Effector CD4-positive, alpha-beta T cell (primary cell): ENCODE results near the gene TNFAIP8L3.

Experiments
- DNase-seq: peaks from one replicate; pipeline ENCODE4 v3.0.0-alpha.2; 2020

The TNFAIP8L3 gene

DNA sequence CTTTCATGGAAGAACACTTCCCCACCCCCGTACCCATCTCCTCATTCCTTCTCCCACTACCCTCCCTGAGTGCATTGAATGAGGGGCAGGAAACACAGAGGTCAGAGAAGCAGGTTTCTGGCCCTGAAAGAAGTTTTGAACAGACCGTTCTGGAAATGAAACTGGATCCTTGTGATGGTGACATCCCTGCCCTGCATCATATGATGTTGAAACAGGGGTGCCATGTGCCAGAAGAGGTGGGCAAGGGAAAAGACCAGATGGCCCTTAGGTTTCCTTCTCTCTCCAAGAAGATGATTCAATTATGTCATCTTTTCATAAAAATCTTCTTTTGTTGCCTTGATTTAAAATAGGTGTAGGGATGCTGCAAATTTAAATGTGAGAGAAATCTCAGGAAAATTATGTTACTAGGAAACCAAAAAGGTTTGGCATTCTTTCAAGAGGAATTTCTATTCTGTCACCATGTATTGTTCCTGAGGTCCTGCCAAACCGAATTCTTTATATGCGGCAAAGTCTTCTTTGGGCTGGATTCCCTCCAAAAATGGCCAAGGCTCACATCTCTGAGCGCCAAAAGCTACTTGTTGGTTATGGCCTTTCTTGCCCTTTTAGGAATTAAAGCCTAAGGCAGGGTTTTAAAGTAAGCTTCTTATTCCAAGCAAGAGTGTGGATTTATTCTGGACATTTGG is 19.9 kb upstream of the TNFAIP8L3 start:
- DNase-seq, result no peak

DNA sequence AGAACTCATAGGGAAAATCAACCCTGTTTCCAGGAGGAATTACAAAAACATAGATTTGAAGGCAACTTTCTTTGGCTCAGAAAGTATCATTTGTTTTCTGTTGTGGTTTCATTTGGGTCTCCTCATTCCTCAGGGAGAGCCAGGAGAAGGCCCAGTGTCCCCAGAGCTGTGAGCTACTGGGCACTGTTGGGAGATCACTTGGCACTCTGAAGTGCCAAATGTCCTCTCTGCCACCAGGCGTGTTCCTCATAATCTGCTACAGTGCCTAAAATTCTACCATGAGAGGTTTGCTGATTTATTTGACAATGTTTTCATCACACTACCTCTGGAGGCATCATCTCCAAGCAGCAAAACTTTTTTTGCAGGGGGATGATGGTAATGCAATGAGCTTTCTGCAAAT is 17.4 kb upstream of the TNFAIP8L3 start:
- DNase-seq, result no peak

DNA sequence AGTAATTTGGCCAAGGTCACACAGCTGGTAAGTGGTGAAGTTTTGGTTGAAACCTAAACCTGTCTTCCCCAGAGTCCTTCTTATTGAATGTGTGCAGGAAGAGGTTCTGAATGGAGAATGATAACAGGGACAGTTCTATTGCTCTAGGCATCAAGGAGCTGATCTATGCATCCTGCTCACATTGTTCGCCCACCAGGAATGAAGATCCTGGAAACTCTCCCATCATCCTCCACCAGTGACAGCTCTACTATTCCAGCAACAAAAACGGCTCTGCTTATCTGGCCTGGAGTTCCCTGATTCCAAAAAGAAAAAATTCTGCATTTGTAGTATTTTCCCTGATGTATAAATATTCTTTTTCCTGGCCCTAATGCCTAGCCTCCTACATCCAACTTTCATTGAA is 16.4 kb upstream of the TNFAIP8L3 start:
- no peak for DNase-seq

DNA sequence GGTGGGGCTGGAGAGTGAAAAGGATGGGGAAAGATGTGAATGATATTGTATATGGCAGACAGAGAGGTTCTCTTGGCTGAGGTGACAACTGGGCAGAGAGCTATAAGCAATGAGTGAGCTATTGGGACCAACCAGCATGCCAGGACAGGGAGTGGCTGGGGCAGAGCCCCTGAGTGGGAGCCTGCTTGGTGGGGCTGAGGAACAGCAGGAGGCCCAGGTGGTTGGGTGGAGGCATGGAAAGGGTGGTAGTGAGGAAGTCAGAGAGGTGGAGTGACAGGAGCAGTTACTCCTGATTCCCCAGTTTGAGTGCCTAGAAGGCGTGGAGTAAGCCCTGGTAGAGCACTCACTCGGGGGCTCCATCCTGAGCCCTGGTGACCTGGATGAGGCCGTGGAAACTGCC is 15.5 kb upstream of the TNFAIP8L3 start:
- no peak for DNase-seq

DNA sequence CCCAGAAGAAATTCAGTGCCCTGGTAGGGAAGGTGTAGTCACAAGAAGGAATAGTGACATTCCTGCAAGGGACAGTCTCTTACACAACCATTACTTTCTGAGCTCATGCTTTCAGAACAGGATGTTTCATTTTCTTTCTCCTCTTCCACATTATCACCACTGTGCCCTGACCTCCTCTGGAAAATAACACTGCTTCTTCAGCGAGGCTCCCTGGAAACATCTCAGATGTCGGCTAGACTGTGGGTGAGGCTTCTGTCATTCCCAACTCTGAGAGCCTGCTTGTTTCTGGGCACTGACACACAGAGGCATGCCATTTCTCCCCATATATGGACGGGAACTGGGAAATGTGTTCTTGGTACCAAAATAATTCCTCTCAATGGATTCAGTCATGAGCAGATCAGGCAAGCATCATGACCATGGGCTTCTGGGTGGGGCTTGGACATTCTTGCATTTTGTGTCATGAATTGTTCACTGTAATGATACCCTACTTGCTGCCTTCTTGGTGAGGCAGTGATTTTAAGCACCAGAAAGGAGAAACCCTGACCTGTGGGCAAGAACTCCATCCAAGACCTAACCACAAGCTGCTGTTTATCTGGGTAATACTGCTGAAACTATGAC is 14.3 kb upstream of the TNFAIP8L3 start:
- no peak for DNase-seq

DNA sequence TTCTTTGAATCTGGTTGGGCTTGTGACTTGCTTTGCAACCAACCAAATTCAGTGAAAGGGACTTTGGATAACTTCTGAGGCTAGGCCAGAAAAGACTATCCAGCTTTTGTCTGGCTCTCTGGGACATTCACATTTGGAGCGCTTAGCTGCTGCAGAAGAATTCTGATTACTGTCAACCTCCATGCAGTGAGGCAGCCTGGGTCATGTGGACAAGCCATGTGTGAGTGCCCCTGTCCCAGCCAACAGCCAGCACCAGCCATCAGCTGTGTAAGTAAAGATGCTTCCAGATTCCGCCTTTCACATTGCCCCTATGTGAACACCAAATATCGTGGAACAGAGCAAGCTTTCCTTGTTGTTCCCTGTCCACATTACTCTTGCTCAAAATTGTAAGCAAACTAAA is 12.9 kb upstream of the TNFAIP8L3 start:
- DNase-seq, result no peak

DNA sequence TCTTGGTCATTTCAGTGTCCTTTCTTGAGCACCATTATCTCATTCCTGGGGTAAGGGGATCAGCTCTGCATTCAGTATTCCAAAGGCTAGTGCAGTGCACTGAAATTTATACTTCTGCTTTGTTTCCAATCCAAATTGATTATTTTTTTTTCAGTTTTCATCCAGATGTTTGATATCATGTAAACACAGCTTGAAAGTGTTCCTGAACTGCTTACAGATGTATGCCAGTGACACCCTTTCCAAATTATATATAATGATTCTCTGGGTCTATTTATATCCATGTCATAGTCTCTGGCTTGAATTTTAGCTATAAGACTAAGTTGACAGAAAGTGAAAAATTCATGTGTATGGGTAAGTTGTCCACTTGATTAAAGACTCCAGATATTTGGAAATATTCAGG is 11.8 kb upstream of the TNFAIP8L3 start:
- no peak for DNase-seq

DNA sequence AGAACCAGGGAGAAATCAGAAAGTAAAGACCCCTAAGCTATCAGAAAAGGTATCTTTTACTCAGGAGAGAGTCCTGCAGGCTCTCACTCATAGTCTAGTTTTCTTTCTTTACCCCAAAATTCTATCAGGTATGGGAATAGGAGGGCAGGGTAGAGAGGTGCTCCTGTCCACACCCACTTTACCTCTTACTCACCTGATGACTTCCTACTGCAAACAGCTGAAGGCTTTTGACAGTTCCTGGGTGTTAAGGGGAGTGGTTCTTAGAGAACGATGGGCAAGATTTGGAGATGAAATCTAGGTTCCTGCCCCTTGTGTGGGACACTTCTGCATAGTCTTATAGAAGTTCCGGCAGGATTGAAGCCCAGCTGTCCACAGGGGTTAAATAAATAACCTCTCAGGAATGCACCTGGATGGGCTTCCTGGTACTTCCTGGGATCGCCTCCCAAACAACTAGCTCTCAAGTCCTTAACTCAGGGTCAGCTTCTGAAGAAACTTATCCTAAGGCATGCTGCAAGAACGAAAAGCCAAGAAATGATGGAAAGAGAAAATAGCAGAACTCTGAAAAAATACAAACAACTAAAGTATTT is 10.8 kb upstream of the TNFAIP8L3 start:
- no peak for DNase-seq

DNA sequence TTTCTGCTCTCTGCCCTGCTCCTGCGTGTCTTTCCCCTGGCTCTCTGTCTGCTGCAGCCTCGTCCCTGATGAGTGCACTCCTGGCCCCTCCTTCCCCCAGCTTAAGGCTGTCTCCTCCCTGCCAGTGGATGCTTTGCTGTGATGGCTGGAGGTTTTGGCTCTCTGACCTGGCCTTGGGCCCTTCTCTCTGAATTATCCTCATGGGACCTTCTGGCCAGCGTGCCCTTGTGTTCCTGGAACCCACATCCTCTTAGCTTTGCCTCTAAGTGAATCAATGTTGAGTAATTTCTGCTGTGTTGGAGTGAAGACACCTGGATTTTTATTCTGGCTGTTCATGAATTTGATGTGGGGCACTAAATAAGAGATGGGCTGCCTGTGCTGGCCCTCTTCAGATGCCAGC is 9.8 kb upstream of the TNFAIP8L3 start:
- no peak for DNase-seq

DNA sequence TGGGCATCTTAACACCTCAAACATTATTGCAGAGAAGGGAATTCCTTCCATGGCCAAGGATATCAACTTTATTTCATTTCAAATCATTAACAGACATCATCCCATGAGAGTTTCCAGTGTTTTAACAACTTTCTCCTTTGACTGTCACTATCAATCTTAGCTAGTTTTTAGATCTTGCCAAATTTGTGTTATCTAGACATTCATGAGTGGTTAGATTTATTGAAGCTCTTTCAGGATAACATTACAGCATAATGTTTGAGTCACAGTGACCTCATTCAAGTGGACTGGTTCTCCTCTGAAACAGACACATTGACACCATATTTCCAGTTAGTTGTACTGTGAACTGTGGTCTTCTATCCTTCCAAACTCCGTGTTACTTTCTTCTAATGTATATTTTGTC is 8.6 kb upstream of the TNFAIP8L3 start:
- no peak for DNase-seq

DNA sequence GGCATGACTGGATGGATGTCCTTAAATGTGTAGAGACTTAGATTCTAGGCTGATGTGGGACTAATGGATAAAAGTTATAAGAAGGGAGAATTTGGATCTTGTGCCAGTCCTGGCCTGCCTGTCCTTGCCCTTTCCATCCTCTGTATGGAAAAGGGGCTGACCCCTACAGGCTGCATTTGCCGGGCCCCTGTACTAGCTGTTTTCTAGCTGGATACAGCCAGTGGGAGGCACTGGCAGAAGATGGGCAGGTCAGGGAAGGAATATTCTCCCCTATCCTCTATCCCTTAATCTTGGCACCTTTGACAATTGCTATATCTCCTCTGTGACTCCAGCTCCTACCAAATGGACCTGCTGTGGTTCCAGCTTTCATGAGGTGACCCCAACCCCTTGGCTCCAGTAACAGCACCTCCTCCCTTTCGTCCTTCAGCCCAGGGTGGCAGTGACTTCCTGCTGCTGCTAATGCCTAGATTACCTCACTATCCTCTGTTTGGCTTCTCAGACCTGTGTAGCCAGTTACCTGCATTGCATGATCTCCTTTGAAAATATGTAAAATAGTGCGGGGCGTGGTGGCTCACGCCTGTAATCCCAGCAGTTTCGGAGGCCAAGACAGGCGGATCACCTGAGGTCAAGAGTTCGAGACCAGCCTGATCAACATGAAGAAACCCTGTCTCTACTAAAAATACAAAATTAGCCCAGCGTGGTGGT is 6.2 kb upstream of the TNFAIP8L3 start:
- DNase-seq, result no peak

DNA sequence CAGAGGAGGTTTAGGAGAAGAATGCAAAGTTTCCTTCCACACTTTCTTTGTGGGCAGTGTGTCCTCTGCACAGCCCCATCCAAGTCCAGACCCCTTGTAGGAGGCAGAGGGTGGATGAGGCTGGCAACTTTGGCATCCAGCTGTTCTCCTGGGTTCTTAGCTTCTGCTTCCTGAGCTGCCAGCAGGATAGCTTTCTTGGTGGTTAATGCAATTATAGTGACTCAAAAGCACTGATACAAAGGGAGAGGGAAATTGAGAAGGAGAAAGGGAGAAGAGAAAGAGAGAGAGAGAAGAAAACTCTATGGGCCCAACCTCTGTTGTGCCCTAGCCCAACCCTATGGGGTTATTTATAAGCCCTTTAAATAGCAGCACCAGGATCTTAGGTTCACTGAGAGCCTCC is 4.5 kb upstream of the TNFAIP8L3 start:
- DNase-seq, result no peak

DNA sequence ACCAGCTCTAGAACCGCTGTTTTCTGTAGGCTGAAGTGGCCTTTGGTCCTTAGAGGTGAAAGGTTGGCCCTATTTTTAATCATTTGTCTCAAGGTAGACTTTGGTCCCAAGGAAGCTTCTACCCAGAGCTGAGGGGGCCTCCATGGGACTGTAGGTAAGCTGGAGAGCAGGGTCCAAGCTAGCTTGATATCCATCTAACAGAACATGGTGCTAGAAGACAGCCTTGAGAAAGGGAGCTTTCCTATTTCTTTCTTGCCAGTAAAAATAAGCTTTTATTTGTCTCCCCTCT is 3.6 kb upstream of the TNFAIP8L3 start:
- DNase-seq, result no peak

DNA sequence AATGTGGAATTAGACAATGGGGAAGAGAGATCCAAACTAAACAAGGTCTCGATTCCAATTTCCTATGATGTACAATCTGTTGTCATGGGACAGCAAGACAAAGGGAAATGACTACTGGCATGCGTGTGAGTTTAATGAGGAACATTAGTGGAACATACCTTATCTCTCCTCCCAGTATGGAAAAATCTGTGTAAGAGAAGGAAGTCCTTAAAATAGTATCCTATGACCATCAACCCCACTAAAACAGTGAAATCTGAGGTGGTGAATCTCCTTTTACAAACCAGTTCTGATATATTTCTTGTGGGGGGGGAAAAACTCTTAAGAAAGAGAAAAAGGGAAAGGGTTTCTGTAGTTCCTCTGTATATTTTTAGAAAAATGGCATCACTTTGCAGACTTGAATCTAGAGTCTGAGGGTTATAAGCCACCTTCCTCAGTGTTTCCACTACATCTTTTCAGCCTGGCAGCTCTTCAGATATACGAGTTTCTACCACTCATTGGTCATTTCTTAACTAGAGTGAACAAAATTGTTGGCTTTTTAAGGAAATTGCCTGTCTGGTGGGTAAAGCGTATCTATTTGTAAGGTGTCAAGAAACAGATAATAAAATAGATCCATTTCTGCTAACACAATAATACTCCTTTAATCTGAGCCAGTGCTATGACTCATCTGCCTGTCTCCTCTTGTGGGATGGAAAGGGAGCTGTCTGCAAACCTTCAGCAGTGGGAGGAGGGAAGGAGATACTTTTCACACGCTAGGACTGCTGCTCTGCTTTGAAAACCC is 3.0 kb upstream of the TNFAIP8L3 start:
- DNase-seq, result no peak

DNA sequence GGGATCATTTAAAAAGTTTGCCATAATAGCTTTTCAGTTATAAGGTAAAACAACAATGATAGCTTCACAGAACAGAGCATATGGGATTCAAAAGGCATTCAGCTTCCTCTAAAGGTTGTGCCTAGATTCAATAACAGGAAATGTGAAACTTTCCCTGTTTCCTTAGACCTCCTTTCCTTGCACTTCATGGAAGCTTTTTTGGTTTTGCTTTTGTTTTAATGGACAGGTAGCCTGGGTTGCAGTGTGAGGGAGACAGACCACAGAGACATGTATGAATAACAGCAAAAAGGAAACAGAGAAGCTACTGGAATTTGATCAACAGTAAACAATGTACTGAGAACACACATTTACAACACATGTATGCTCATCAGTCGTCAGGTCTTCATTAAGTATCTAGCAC is 2.3 kb upstream of the TNFAIP8L3 start:
- no peak for DNase-seq

DNA sequence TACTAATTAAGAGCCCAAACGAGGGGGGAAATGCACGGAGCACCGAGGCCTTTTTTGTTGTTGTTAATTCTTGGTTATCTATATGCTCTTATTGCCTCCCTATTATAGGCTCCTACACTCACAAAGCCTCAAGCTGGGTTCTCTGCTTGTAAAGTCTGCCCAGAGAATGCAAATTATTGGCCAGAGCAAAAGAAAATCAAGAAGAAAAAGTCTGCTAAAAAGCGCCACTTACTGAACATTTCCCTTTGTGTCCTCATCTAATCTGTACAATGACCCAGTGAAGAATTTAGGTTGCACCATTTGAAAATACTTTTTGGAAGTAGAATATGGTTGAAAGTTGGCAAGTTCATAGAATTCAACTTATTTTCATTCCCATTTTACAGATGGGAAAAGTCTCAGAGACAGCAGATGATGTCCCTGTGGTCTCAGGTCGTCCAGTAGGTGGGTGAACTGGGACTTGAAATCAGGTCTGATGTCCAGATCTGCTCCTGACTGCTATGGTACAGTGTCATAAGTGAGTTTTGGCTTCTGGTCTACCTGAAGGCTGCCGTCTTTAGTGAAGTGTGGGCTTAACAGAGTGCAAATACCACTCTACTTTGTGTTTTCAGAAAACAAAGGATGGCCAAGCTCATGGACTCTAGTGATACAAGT is 1.1 kb upstream of the TNFAIP8L3 start:
- no peak for DNase-seq

DNA sequence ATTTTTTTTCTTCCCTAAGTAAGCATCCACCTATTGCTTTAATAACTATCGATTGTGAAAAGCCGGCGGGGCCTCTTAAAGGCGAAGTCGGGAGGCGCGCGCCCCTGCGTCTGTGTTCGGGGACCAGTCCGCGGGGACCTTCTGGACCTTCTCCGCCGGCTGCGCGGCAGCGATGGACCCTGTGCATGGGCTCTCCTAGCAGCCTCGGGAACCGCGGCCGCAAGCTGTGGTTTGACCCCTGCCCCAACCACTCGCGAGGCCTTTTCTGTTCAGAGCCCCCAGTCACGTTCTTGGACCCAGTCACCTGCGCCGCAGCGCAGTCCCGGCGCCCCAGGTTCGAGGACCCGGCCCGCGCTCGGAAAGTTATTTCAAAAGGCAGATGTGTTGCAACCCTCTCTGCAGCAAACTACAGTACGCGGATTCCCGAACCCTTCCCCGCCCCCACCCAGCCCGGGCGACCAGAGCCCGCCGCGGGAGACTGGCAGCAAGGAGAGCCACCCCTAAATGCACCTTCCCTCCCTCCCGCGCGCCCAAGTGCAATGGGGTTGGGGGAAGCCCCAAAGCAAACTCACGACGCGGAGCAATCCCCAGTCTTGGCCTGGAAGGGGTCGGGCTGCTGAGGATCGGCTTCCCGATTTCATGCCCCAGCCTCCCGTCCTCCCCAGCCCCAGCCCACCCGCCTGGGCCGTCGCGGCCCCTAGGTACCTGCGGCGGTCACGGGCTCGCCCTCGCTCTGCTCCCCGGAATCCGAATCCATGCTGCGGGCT is 684 bp downstream of the TNFAIP8L3 start:
- no peak for DNase-seq

DNA sequence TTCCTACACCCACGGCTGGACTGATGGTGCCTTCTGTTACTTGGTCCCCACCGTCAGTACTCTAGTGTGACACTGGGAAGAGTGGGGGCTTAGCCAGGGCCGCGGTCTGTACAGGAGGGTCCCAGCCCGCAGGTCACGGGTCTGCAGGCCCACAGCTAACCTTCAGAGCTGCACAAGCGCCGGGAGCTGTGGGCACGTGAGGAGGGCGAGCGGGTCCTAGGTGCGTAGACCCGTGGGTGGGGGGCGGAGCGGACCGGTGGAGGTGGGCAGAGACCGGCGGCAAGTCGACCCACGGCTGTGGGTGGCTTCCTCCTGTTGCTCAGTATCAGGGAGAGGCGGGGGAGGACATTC is 1.2 kb downstream of the TNFAIP8L3 start:
- DNase-seq, result no peak

DNA sequence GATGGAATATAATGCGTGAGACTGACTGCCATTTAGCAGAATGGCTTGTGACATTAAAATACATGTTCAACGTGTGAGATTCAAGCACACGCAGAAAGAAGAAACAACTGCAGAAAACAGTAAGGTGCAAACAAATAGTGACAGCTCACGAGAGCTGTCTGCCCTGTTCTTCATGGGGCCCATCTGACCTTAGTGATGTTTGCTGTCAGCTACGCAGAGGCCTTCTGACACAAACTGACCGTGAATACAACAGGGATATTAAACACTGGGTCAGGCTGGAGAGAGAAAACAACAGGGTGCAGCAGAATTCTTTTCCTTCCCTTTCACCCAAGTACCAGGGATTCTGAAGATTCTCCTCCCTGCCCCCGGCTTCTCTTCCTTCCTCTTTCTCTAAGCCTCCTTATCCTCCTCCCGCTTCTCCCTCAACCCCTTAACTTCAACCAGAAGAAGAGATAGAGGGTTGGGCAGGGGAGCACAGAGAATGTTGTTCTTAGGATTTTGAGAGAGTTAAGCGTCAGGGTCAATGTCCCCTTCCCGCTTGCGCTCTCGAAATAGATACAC is 2.1 kb downstream of the TNFAIP8L3 start:
- no peak for DNase-seq

DNA sequence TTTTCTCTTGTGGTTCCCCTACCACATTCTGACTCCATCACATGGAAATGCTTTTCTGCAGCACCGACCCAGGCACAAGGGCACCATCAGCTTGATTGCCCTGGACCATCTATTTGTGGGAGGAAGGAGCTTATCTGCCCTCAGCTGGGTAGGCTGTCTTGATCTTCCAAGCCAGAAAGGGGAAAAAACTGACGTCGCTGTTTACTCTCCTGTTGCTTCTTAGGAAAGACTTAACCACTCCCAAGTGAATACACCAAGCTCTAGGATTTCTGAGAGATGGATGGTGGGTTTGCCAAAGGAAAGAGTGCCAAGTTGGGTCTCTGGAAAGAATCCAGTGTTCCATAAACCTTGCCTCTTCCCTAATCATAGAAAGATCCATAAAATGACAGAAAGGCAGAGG is 4.0 kb downstream of the TNFAIP8L3 start:
- no peak for DNase-seq

DNA sequence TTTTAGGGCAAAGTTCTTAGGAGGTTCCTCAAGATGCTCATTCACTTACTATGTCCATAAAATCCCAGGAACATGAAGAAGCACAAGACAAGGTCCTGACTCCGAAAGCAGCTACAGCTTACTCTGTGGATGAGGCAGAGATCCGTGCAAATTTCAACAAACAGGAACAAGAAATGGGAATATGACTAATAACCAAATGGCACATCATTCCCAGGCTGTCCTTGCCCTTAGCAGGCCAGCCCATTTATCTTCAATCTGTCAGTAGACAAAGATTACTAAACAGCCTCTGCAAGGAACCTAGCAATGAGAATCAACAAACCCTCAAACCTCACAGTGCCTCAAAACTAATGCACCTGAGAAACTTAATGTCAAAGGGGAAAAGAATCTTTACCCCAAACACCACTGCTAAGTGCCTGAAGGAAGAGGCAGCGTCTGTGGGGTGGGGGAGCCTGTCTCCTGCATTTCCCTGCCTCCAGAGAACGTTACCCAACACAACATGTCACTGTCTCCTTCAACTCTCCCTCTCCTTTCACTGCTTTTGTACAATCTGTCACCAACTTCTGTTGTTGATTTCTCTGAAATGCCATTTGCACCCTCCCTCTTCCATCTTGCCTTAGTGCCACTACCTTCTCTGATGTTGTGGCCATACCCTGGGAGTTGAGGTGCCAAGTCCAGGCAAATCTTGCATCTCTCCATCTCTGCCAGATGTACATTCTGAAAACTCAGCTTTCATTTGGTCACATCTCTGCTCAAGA is 4.8 kb downstream of the TNFAIP8L3 start:
- DNase-seq, result no peak
